ENCODE results near the gene SFN.

The SFN gene

DNA sequence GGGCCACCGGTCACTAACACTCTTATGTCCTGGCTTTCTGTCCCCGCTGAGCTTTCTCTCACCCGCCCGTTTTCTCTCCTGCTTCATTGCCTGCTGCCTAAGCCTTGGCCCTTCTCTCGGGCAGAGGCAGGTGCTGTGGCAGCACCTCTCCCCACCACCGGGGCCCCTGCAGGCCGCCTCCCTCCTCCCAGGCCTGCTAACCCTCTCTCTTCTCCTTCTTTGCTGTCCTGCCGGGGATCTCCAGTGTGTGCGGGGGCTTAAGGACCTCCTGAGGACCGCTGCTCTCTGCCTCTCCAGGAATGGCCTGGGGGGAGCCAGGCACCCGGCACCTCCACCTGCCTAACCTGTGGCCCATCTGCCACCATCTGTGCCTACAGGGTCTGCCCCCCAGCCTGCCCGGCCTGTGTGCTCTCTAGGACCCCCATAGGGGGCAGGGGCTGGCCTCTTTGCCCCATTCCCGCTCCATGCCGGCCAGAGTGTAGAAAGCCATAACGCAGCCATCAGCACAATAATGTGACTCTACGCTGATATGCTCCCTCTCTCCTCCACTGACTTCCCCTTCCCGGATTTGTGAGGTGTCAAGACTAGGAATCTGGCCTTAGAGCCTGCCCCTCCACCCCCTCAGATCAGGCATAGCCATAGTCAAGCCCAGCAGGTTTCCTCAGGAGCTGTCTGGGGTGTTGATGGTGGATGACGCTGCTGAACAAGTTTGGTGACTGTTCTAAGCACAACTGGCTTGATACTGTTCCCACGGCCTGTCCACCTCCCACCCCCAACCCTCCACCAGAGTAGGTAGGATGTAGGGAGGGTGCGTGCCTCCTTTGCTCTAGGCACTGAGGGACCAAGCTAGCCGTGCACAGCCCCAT, 6.1 kb upstream of the SFN start:
- Histone ChIP-seq H3K4me1 (ENCODE audit: control insufficient read depth in 1 of 2, insufficient read depth in 1 of 2, low read depth in 1 of 2, low read length in 1 of 2) (no peaks in the 10 kb centered on the region), H3K4me3 (ENCODE audit: low read depth in 1 of 2, low read length in 1 of 2) (no peak overlapping the region), H3K9me3 (peaks cover 12% of the 10 kb centered on the region), H3K27me3 (no peaks in the 10 kb centered on the region), H3K36me3 (peaks cover 76% of the 10 kb centered on the region), H3K27ac (peak overlapping the region; percentile 44)
- TF ChIP-seq CTCF (IDR thresholded peaks at IDR 0.05), result no peak

DNA sequence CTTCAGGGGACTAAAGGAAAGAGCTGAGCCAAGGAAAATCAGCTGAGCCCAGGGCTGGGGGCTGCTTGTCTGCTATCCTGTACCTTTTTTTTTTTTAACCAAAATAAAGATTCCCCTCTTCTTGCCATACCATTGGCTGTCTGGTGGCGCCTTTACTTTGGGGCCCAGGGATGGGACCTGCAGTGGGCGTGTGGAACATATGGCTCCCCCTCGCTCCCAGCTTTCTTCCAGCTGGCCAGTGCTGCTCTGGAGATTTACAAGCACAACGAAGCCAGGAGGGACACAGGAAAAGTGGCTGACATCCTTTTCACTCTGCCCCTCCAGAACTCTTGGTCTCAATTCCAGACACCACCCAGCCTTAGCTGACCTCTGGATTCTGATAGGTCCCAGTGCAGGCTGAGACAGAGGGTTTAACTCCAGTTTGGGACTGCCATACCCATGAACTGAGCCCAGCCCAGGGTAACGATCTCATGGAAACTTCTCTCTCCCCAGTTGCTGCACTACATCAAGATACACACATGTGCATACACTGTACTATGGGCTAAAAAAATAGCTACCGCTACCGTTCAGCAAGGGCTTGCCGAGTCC, 5.4 kb upstream of the SFN start:
- no peak for TF ChIP-seq CTCF (IDR thresholded peaks at IDR 0.05)
- Histone ChIP-seq H3K27ac (peak overlapping the region; percentile 44), H3K27me3 (no peaks in the 10 kb centered on the region), H3K9me3 (peaks cover 10% of the 10 kb centered on the region), H3K4me1 (ENCODE audit: control insufficient read depth in 1 of 2, insufficient read depth in 1 of 2, low read depth in 1 of 2, low read length in 1 of 2) (no peaks in the 10 kb centered on the region), H3K36me3 (peaks cover 68% of the 10 kb centered on the region), H3K4me3 (ENCODE audit: low read depth in 1 of 2, low read length in 1 of 2) (no peak overlapping the region)

GRCh38 chr1:26858160-26858559, 4.8 kb upstream of the SFN start:
- no peak overlapping the region for H3K4me3 ChIP-seq (ENCODE audit: low read depth in 1 of 2, low read length in 1 of 2)
- H3K27ac ChIP-seq, result peak overlapping the region; percentile 44
- no peaks in the 10 kb centered on the region for H3K4me1 ChIP-seq (ENCODE audit: control insufficient read depth in 1 of 2, insufficient read depth in 1 of 2, low read depth in 1 of 2, low read length in 1 of 2)

GRCh38 chr1:26858891-26859640, 3.9 kb upstream of the SFN start:
- TF ChIP-seq CTCF (IDR thresholded peaks at IDR 0.05), result no peak
- Histone ChIP-seq H3K36me3 (peaks cover 53% of the 10 kb centered on the region), H3K4me3 (ENCODE audit: low read depth in 1 of 2, low read length in 1 of 2) (no peak overlapping the region), H3K9me3 (no peaks in the 10 kb centered on the region), H3K27me3 (peaks cover 14% of the 10 kb centered on the region), H3K4me1 (ENCODE audit: control insufficient read depth in 1 of 2, insufficient read depth in 1 of 2, low read depth in 1 of 2, low read length in 1 of 2) (peaks cover 2 to 4% of the 10 kb centered on the region in 2 experiments), H3K27ac (peak overlapping the region; percentile 44)

More at GRCh38 chr1:26858160-26858559, 4.8 kb upstream of the SFN start:
- H3K36me3 ChIP-seq, result peaks cover 62% of the 10 kb centered on the region
- peaks cover 4% of the 10 kb centered on the region for H3K9me3 ChIP-seq
- TF ChIP-seq CTCF (IDR thresholded peaks at IDR 0.05), result no peak
- peaks cover 5% of the 10 kb centered on the region for H3K27me3 ChIP-seq

GRCh38 chr1:26861286-26861701, 1.7 kb upstream of the SFN start:
- TF ChIP-seq CTCF (IDR thresholded peaks at IDR 0.05), result no peak
- H3K36me3 ChIP-seq, result peaks cover 31% of the 10 kb centered on the region
- H3K27ac ChIP-seq, result no peak overlapping the region
- no peak overlapping the region for H3K4me3 ChIP-seq (ENCODE audit: low read depth in 1 of 2, low read length in 1 of 2)
- H3K4me1 ChIP-seq (ENCODE audit: control insufficient read depth in 1 of 2, insufficient read depth in 1 of 2, low read depth in 1 of 2, low read length in 1 of 2), result peaks cover 18 to 23% of the 10 kb centered on the region in 2 experiments
- H3K9me3 ChIP-seq, result no peaks in the 10 kb centered on the region
- peaks cover 24% of the 10 kb centered on the region for H3K27me3 ChIP-seq
